Measurements from ENCODE around the gene RBX1.
A peak's percentile ranks its signal among the peaks of the same experiment; 100 is the strongest.

The RBX1 gene

DNA sequence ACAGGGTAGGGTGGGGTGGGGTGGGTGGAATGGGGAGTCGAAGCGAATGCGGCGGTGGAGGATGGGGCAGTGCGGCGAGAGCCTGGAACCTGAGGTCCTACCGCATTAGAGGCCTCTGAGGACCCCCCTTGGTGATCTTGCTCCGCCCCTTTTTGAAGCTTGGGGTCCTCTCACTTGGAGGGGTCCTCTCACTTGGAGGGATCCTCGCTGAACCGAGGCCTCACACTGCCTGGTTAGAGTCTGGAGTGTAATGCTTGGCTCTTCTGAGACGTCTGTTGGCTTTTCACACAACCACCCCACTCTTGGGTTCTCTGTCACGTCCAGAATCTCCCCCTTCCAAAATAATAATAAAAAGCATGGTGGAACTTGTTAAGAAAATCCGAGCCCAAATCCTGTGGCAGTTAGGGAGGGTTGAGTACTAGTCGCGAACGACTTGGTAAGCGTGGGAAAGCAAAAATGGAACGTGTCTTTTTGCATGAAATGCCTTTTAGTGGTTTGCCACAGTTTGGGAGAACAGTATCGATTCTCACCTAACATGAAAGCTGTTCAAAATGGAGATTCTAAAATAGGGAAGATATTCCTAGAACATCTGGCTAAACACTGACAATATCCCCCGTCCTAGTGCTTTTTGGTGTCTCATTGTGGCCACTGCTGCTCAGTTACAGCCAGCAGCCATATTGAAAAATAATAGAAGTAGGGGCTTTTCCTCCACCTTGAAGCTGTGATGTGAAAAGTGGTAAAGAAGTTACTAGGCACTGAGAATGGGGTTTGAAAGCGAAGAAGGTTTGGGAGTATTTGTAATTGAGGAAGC is 822 bp downstream of the RBX1 start:
- Histone ChIP-seq H3K4me3 (ENCODE audit: low read depth in 1 of 2, low read length in 2 of 2) (peak overlapping the region; percentile 72 to 88), H3K36me3 (ENCODE audit: control insufficient read depth in 1 of 2, insufficient read depth in 2 of 2, low read length in 2 of 2) (peaks cover 12 to 16% of the 10 kb centered on the region in 2 donors), H3K27me3 (ENCODE audit: low read depth, low read length) (no peaks in the 10 kb centered on the region), H3K27ac (ENCODE audit: low read length) (peak overlapping the region; percentile 91), H3K9me3 (ENCODE audit: control insufficient read depth in 1 of 2, low read length in 2 of 2) (no peaks in the 10 kb centered on the region), H3K4me1 (ENCODE audit: control insufficient read depth in 1 of 2, insufficient read depth in 2 of 2, low read length in 2 of 2) (peaks cover 12 to 21% of the 10 kb centered on the region in 2 donors)

DNA sequence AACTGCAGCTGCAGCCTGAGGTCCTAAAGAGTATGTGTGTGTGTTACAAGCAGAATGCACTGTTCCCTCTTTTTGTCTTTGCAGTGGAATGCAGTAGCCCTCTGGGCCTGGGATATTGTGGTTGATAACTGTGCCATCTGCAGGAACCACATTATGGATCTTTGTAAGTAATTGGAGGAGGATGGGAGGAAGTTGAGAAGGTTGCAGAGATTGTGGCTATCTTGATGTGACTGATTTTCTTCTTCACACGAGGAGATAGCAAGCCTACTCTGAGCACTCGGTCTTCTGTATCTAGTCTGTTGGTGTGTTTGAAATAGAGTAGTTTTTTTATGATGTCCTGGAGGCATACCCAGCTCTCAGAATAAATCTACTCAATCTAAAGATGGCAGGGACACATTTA is 2.3 kb downstream of the RBX1 start:
- H3K27ac ChIP-seq (ENCODE audit: low read length): no peak overlapping the region

DNA sequence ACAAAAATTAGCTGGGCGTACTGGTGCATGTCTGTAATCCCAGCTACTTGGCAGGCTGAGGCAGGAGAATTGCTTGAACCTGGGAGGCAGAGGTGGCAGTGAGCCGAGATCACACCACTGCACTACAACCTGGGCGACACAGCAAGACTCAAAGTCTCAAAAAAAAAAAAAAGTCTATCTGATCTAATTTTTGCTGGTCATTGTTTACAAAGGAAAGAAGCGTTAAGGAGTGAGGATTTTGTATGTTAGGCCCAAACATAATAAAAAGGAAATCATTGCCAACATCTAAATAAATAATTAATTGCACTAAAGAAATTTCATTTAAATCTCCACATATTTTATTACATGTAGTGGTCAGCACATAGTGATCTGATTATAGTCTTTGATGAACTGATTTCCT is 2.9 kb downstream of the RBX1 start:
- no peaks in the 10 kb centered on the region for H3K9me3 ChIP-seq (ENCODE audit: control insufficient read depth in 1 of 2, low read length in 2 of 2)
- peaks cover 12 to 21% of the 10 kb centered on the region in 2 donors for H3K4me1 ChIP-seq (ENCODE audit: control insufficient read depth in 1 of 2, insufficient read depth in 2 of 2, low read length in 2 of 2)
- H3K27me3 ChIP-seq (ENCODE audit: low read depth, low read length): no peaks in the 10 kb centered on the region
- peaks cover 12 to 16% of the 10 kb centered on the region in 2 donors for H3K36me3 ChIP-seq (ENCODE audit: control insufficient read depth in 1 of 2, insufficient read depth in 2 of 2, low read length in 2 of 2)
- H3K4me3 ChIP-seq (ENCODE audit: low read depth in 1 of 2, low read length in 2 of 2): no peak overlapping the region
- H3K27ac ChIP-seq (ENCODE audit: low read length): no peak overlapping the region

More for the DNA sequence above, 2.3 kb downstream of the RBX1 start:
- Histone ChIP-seq H3K4me1 (ENCODE audit: control insufficient read depth in 1 of 2, insufficient read depth in 2 of 2, low read length in 2 of 2) (peaks cover 12 to 21% of the 10 kb centered on the region in 2 donors), H3K36me3 (ENCODE audit: control insufficient read depth in 1 of 2, insufficient read depth in 2 of 2, low read length in 2 of 2) (peaks cover 12 to 16% of the 10 kb centered on the region in 2 donors), H3K4me3 (ENCODE audit: low read depth in 1 of 2, low read length in 2 of 2) (no peak overlapping the region), H3K27me3 (ENCODE audit: low read depth, low read length) (no peaks in the 10 kb centered on the region), H3K9me3 (ENCODE audit: control insufficient read depth in 1 of 2, low read length in 2 of 2) (no peaks in the 10 kb centered on the region)

DNA sequence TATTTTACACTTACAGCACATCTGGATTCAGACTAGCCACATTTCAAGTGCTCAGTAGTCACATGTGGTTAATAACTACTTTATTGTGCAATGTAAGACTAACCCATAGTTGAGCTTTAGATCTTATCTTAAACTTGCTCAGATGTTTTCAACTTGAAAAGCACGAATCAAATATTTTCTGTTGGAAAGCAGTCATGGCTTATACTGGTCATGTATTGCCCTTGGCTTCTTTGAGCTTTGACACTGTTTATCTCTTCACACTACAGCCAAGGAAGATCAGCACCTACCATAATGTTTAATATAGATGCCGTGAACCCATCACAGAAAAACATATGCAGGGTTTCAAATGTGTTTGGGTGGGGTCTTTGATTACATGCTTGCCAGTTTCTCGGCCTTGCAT is 4.4 kb downstream of the RBX1 start:
- H3K4me3 ChIP-seq (ENCODE audit: low read depth in 1 of 2, low read length in 2 of 2): no peak overlapping the region
- peaks cover 12 to 20% of the 10 kb centered on the region in 2 donors for H3K36me3 ChIP-seq (ENCODE audit: control insufficient read depth in 1 of 2, insufficient read depth in 2 of 2, low read length in 2 of 2)
- H3K9me3 ChIP-seq (ENCODE audit: control insufficient read depth in 1 of 2, low read length in 2 of 2): no peaks in the 10 kb centered on the region
- peaks cover 12 to 21% of the 10 kb centered on the region in 2 donors for H3K4me1 ChIP-seq (ENCODE audit: control insufficient read depth in 1 of 2, insufficient read depth in 2 of 2, low read length in 2 of 2)
- no peak overlapping the region for H3K27ac ChIP-seq (ENCODE audit: low read length)
- H3K27me3 ChIP-seq (ENCODE audit: low read depth, low read length): no peaks in the 10 kb centered on the region

DNA sequence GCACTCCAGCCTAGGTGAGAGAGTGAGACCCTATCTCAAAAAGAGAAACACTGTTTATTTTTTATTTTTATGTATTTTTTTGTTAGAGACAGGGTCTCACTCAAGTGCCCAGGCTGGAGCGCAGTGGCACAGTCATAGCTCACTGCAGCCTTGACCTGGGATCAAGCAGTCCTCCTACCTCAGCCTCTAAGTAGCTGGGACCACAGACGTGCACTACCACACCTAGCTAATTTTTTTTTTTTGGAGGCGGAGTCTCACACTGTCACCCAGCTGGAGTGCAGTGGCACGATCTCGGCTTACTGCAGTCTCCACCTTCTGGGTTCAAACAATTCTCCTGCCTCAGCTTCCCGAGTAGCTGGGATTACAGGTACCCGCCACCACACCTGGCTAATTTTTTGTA is 6.4 kb downstream of the RBX1 start:
- H3K27ac ChIP-seq (ENCODE audit: low read length): no peak overlapping the region
- no peak overlapping the region for H3K4me3 ChIP-seq (ENCODE audit: low read depth in 1 of 2, low read length in 2 of 2)
- H3K4me1 ChIP-seq (ENCODE audit: control insufficient read depth in 1 of 2, insufficient read depth in 2 of 2, low read length in 2 of 2): peaks cover 6 to 13% of the 10 kb centered on the region in 2 donors
- no peaks in the 10 kb centered on the region for H3K9me3 ChIP-seq (ENCODE audit: control insufficient read depth in 1 of 2, low read length in 2 of 2)
- peaks cover 12 to 28% of the 10 kb centered on the region in 2 donors for H3K36me3 ChIP-seq (ENCODE audit: control insufficient read depth in 1 of 2, insufficient read depth in 2 of 2, low read length in 2 of 2)
- no peaks in the 10 kb centered on the region for H3K27me3 ChIP-seq (ENCODE audit: low read depth, low read length)

DNA sequence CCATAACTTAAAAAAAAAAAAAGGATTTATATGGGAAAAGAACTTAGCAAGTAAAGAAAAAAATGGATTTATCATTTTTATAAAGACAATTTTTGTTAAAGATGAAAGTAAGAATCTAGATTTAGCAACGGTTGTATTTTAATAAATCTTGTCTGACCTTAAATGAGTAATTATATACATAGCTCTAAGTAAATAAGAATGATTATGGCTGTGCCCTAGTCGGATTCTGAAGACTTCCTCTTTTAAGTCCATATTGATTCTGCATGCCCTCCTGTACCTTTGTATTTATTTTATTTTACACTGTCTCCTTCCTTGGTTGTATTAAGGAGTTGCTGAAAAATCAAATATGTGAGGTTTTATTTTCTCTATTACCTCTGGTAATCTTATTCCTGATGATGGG is 7.1 kb downstream of the RBX1 start:
- H3K9me3 ChIP-seq (ENCODE audit: control insufficient read depth in 1 of 2, low read length in 2 of 2): no peaks in the 10 kb centered on the region
- H3K27me3 ChIP-seq (ENCODE audit: low read depth, low read length): no peaks in the 10 kb centered on the region
- peaks cover 4 to 6% of the 10 kb centered on the region in 2 donors for H3K4me1 ChIP-seq (ENCODE audit: control insufficient read depth in 1 of 2, insufficient read depth in 2 of 2, low read length in 2 of 2)
- H3K4me3 ChIP-seq (ENCODE audit: low read depth in 1 of 2, low read length in 2 of 2): no peak overlapping the region
- H3K36me3 ChIP-seq (ENCODE audit: control insufficient read depth in 1 of 2, insufficient read depth in 2 of 2, low read length in 2 of 2): peaks cover 12 to 33% of the 10 kb centered on the region in 2 donors
- H3K27ac ChIP-seq (ENCODE audit: low read length): no peak overlapping the region

DNA sequence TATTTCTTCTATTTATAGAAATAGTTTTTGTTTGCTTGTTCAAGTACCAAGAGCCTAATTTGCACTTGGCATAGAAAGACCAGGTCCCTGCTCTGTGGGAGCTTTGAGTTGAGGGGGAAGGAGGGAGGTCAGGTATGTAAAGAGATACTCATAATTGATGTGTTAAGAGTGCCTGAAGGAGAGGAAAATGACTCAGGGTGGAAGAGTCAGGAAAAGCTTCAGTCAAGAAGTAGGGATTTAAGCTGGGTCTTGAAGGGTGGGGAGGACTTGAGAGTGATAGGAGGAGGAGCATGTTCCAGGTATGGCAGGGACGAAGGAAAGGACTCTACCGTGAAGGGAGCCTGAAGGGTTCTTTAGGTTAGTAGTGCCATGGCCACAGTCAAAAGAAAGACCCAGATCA is 9.0 kb downstream of the RBX1 start:
- Histone ChIP-seq H3K4me3 (ENCODE audit: low read depth in 1 of 2, low read length in 2 of 2) (no peak overlapping the region), H3K27me3 (ENCODE audit: low read depth, low read length) (no peaks in the 10 kb centered on the region), H3K4me1 (ENCODE audit: control insufficient read depth in 1 of 2, insufficient read depth in 2 of 2, low read length in 2 of 2) (no peaks in the 10 kb centered on the region), H3K9me3 (ENCODE audit: control insufficient read depth in 1 of 2, low read length in 2 of 2) (no peaks in the 10 kb centered on the region), H3K36me3 (ENCODE audit: control insufficient read depth in 1 of 2, insufficient read depth in 2 of 2, low read length in 2 of 2) (peaks cover 20 to 33% of the 10 kb centered on the region in 2 donors), H3K27ac (ENCODE audit: low read length) (no peak overlapping the region)

DNA sequence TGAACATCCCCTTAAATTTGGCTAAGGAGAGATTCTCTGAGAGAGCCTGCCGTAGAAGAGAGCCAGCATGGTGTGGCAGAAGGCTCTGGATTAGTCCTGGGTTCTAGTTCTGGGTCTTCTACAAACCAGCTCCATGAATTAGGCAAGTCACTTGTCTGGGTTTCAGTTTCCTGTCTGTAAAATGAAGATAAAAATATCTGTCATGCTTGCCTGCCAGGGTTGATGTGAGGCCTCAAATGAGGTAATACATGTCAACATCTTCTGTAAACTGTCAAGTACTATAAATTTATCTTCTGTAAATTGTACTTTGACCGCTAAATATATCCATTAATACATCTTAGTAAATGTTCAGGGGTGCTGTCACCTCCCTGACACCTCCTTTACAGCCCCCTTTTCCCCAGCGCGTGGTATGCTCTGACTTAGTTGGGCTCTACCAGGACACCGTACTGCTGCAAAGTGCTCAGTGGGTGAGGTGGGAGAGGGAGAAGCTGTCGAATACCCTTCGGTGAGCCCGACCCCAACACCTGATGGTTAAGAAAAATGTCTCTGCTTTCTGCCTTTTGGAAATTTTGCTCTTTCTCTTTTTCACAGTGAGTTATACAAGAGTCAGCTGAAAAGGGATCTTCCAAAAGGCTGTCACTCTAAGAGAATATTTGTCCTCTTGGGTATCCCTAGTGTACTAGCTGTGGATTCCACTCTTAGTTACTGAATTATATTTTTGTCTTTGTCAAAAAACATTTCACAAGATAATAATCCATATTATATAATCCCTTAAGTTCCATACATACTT is 15.0 kb downstream of the RBX1 start:
- Histone ChIP-seq H3K4me3 (ENCODE audit: low read depth in 1 of 2, low read length in 2 of 2) (no peak overlapping the region), H3K4me1 (ENCODE audit: control insufficient read depth in 1 of 2, insufficient read depth in 2 of 2, low read length in 2 of 2) (no peaks in the 10 kb centered on the region), H3K27me3 (ENCODE audit: low read depth, low read length) (no peaks in the 10 kb centered on the region), H3K36me3 (ENCODE audit: control insufficient read depth in 1 of 2, insufficient read depth in 2 of 2, low read length in 2 of 2) (peaks cover 30 to 64% of the 10 kb centered on the region in 2 donors), H3K27ac (ENCODE audit: low read length) (no peak overlapping the region), H3K9me3 (ENCODE audit: control insufficient read depth in 1 of 2, low read length in 2 of 2) (no peaks in the 10 kb centered on the region)

DNA sequence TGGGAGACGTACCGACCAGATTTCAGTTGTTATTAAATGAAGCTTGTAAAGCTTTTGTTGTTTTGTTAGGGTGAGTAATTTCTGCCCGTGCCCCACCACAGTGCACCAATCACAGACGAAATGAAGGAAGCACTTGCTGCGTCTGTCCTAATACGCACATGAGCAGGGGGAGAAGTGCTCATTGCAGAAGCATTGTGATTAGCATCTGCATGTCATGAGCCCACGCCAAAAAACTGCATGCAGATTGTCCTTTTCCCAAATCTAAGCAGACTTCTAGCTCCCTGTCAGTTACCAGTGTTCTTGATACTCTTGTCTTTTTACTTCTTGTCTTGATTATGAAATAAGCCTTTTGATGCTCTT is 15.5 kb downstream of the RBX1 start:
- Histone ChIP-seq H3K4me1 (ENCODE audit: control insufficient read depth in 1 of 2, insufficient read depth in 2 of 2, low read length in 2 of 2) (no peaks in the 10 kb centered on the region), H3K9me3 (ENCODE audit: control insufficient read depth in 1 of 2, low read length in 2 of 2) (no peaks in the 10 kb centered on the region), H3K36me3 (ENCODE audit: control insufficient read depth in 1 of 2, insufficient read depth in 2 of 2, low read length in 2 of 2) (peaks cover 31 to 60% of the 10 kb centered on the region in 2 donors), H3K27ac (ENCODE audit: low read length) (no peak overlapping the region), H3K27me3 (ENCODE audit: low read depth, low read length) (no peaks in the 10 kb centered on the region), H3K4me3 (ENCODE audit: low read depth in 1 of 2, low read length in 2 of 2) (no peak overlapping the region)

DNA sequence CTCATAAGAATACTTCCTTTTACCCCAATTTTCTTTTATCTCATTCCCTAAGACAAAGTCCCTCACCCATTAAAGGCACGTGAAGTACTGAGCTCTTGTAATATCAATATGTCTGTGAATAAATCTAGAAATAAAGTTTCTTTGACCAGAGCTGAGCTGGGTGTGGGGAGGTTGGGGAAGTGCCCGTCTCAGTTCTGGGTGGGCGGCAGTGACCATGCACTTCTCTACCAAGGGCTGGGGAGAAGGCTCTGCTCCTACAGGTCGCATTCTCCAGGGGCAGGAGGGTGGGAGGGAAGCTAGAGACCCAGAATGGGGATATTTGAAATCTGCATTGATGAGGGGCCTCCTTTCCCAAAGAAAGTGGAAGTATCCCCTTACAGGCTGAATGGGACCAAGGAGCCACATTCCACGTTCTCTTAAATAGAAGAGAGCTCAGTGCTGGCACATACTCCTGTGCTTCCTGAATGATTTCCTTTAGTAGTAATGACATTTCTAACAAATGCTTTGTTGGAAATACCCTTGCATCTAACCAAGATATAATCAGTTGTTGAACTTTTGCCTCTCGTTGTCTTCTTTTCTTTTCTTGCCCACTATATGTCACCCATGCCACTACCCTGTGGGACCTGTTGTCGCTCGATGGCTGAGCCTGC is 16.1 kb downstream of the RBX1 start:
- no peak overlapping the region for H3K27ac ChIP-seq (ENCODE audit: low read length)
- H3K4me1 ChIP-seq (ENCODE audit: control insufficient read depth in 1 of 2, insufficient read depth in 2 of 2, low read length in 2 of 2): no peaks in the 10 kb centered on the region
- H3K36me3 ChIP-seq (ENCODE audit: control insufficient read depth in 1 of 2, insufficient read depth in 2 of 2, low read length in 2 of 2): peaks cover 34 to 60% of the 10 kb centered on the region in 2 donors
- no peaks in the 10 kb centered on the region for H3K27me3 ChIP-seq (ENCODE audit: low read depth, low read length)
- H3K9me3 ChIP-seq (ENCODE audit: control insufficient read depth in 1 of 2, low read length in 2 of 2): no peaks in the 10 kb centered on the region
- H3K4me3 ChIP-seq (ENCODE audit: low read depth in 1 of 2, low read length in 2 of 2): no peak overlapping the region

DNA sequence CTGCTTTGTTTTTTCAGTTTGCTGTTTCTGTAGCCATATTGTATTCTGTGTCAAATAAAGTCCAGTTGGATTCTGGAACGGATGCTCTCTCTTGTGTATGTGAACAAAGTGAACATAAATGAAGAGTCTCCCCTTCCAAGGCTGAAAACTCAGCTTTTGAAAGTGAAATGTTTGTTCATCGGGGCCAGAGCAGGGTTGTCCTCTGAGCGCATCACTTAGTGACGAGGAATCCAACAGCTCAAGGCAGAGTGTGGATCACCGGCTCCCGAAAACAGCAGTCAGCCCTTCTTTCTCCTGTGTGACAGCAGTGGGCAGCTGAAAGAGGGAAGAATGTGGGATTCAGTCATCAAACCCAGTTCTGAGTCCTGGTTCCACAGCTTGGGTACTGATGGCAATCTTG is 21.4 kb downstream of the RBX1 start:
- Histone ChIP-seq H3K9me3 (ENCODE audit: control insufficient read depth in 1 of 2, low read length in 2 of 2) (no peaks in the 10 kb centered on the region), H3K4me1 (ENCODE audit: control insufficient read depth in 1 of 2, insufficient read depth in 2 of 2, low read length in 2 of 2) (no peaks in the 10 kb centered on the region), H3K27me3 (ENCODE audit: low read depth, low read length) (no peaks in the 10 kb centered on the region), H3K27ac (ENCODE audit: low read length) (no peak overlapping the region), H3K36me3 (ENCODE audit: control insufficient read depth in 1 of 2, insufficient read depth in 2 of 2, low read length in 2 of 2) (peaks cover 23 to 33% of the 10 kb centered on the region in 2 donors), H3K4me3 (ENCODE audit: low read depth in 1 of 2, low read length in 2 of 2) (no peak overlapping the region)
